GM19035 (cell line): Measurements from ENCODE around the gene C1QTNF12.
"Not testable (repeated sequence)": the region's sequence is repeated elsewhere in the genome, so short reads cannot be mapped to it uniquely, and the experiment has no call there.

Experiments
- ATAC-seq: cut with Tn5 transposase; IDR thresholded peaks from one replicate; pipeline ENCODE4 v1.9.1; 2021; ENCODE audit not compliant: unreplicated experiment

The C1QTNF12 gene

GRCh38 chr1:1199961-1200875 lies 46.3 kb downstream of the C1QTNF12 start:
- no peak for ATAC-seq

DNA sequence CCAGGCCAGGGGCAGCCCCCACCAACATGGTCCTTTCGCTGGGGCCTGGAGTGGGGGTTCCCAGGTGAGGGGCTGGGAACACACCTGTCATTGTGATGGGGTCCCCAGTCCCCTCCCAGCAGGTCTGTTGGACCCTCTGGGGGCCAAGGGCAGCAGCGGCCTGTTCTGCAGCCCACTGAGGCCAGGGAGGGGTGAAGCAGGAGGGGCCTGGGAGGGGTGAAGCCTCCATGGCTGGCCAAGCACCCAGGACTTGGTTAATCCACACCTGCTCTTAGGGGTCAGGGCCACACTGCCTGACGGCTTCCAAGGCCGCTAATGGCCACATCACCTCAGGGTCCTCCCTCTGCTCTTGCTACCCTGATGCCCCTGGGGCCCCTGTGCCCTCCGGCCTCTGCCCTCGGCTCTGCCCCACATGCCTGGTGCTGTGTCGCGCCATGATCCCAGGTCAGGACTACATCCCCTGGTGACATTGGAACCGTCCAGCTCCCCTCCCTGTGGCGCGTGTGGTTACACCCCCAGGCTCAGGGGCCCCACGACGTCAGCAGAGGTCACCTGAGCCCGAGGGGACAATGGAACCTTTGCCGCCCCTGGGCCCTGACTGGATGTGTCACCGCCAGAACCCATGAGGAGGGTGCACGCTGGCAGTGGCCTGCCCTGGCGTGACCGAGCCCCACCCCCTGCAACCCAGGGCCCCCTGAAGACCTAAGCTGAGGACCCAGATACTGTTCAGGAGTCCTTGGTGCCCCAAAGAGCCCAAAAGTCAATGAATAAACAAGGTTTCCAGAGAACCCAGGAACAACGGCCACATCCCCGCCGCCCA lies 47.2 kb downstream of the C1QTNF12 start:
- ATAC-seq, result no peak

DNA sequence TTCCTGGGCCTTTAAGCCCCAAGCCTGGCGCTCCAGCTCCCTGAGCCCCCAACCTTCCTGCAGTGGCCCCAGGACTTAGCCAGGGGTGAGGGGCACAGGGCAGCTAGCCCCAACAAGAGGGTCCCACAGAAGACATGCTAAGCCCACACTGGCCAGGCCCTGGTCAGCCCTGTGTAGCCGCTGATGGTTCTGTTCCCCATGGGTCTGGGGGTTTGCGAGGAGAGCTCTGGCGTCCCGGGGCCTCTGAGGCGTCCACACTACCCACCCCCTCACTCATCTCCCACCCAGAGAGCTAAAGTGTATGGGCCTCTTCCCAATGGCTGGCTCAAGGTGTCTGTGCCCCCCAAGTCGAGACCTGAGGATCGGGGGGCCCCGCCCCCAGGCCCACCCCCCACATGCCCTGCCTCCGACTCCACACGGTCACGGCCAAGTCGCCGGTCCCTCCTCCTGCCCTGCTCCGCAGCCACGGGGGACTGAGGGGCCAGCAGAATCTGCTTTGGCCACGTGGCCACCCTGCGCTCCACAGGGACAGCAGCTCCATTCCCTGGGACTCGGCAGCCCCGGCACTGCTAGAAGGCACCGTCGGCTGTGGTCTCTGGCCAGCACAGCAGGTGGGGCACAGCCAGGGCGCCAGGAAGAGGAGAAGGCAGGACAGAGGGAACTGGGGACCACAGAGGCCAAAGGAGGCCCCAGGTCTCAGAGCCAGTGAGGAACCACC lies 47.9 kb downstream of the C1QTNF12 start:
- ATAC-seq, result no peak

- ATAC-seq, result no peak
Measured at GRCh38 chr1:1197551-1198422, 48.7 kb downstream of the C1QTNF12 start.

DNA sequence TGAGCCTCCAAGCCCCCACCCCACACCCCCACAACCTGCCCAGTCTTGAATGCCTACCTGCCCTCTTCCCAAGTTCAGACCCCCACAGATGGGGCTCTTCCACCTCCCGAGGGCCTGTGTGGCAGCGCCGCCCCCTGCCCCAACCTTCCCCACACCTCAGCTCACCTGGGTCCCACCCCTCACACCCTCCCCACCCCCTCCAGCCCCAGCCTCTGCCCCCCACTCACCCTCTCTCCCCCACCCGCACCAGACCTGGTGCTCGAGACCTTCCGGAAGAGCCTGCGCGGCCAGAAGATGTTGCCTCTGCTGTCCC lies 49.4 kb downstream of the C1QTNF12 start:
- ATAC-seq, result no peak

- no peak for ATAC-seq
Measured at GRCh38 chr1:1196431-1197187, 49.9 kb downstream of the C1QTNF12 start.

DNA sequence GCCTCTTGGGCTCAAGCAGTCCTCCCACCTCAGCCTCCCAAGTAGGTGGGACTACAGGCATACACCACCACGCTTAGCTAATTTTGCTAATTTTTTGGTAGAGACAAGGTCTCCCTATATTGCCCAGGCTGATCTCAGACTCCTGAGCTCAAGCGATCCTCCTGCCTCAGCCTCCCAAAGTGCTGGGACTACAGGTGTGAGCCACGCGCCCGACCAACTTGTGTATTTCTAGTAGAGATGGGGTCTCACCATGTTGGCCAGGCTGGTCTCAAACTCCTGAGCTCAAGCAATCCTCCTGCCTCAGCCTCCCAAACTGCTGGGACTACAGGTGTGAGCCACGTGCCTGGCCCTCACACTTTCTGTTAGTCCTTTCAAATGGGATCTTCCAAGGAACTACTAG lies 50.8 kb downstream of the C1QTNF12 start:
- not testable (repeated sequence) for ATAC-seq

DNA sequence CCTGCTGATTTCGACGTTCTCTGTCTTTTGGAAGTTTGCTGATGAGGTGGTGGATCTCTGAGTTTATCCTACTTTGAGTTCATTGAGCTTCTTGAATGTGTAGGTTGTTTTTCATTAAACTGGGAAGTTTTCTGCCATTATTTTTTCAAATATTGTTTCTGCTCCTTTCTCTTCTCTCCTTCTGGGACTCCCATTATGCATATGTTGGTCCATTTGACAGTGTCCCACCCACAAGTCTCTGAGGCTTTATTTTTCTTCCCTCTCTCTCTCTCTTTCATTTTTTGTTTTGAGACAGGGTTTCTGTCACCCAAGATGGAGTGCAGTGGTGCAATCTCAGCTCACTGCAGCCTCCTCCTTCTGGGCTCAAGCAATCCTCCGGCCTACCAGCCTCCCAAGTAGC lies 51.8 kb downstream of the C1QTNF12 start:
- no peak for ATAC-seq
